Epithelial cell of esophagus (primary cell): ENCODE data around the gene EPX.

Experiments used
- DNase-seq: peaks from one replicate; pipeline ENCODE4 v3.0.0; 2010; ENCODE audit warnings: low read depth
- H3K4me3 ChIP-seq: 2 replicates; pipeline ENCODE4 v1.5.1; 2011; ENCODE audit warnings: mild to moderate bottlenecking, low read length, control low read depth
- CTCF ChIP-seq: IDR thresholded peaks from 2 replicates; pipeline ENCODE4 v1.5.1; 2011; ENCODE audit warnings: low read depth, mild to moderate bottlenecking, low read length, control low read depth, inconsistent platforms; ENCODE audit not compliant: insufficient read depth; ENCODE audit errors: missing control alignments

The EPX gene

GRCh38 chr17:58184986-58185761, 7.4 kb upstream of the EPX start:
- TF ChIP-seq CTCF: no peak
- DNase-seq: no peak
- H3K4me3 ChIP-seq: no peak overlapping the region

GRCh38 chr17:58186591-58186990, 5.9 kb upstream of the EPX start:
- no peak for TF ChIP-seq CTCF
- H3K4me3 ChIP-seq: no peak overlapping the region

GRCh38 chr17:58187063-58187462, 5.5 kb upstream of the EPX start:
- H3K4me3 ChIP-seq: no peak overlapping the region
- no peak for TF ChIP-seq CTCF
- DNase-seq: no peak

More at GRCh38 chr17:58186591-58186990, 5.9 kb upstream of the EPX start:
- no peak for DNase-seq

GRCh38 chr17:58187675-58188074, 4.9 kb upstream of the EPX start:
- no peak for DNase-seq
- TF ChIP-seq CTCF: no peak
- H3K4me3 ChIP-seq: no peak overlapping the region

GRCh38 chr17:58189436-58190146, 2.9 kb upstream of the EPX start:
- H3K4me3 ChIP-seq: no peak overlapping the region
- TF ChIP-seq CTCF: no peak
- DNase-seq: peak; percentile 85

- TF ChIP-seq CTCF: no peak
- peak; percentile 41 for DNase-seq
- H3K4me3 ChIP-seq: no peak overlapping the region
These were observed 1.2 kb upstream of the EPX start for GRCh38 chr17:58191241-58191896.
